SH-SY5Y (cell line): ENCODE measurements around the gene RAB35.

Experiments used
- GATA2 ChIP-seq: IDR thresholded peaks from 2 replicates; pipeline ENCODE4 v1.6.1; 2011; ENCODE audit warnings: mild to moderate bottlenecking, low read depth, low read length
- GATA3 ChIP-seq: IDR thresholded peaks from 2 replicates; pipeline ENCODE4 v1.6.1; 2011; ENCODE audit warnings: low read depth, mild to moderate bottlenecking, low read length, moderate library complexity

DNA sequence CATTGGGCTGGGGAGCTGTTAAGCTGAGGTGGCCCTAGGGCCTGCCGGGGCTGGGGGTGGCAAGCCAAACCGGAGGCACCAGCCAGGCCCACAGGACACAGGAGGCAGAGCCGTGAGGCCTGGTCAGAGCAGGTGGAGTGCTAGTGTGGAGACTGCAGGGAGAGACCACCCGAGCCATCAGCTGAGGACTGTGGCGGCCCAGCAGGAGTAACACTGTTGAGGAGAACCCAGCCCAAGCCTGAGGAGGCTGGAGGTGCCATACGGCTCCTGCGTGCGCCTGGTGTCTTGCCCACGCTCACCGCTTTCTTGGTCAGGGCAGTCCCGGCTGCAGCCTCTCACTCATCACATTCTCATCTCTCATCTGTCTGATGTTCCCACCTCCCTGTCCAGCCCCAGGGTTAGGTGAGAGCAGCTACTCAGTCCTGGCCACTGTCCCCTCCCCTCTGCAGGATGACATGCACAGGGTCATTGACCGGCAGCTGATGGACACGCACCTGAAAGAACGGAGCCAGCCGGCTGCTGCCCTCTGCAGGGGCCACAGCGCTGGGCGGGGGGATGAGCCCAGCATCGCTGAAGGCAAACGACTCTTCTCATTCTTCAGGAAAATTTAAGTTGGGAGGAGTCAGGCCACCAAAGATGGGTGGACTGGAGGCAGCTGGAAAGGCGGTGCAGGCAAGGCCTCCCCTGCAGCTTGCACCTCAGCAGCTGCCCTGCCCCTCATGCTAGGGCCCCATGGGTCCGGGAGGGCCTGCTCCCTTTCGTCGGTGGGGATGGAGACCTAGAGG lies 23.8 kb downstream of the RAB35 start:
- TF ChIP-seq GATA2: no peak
- no peak for TF ChIP-seq GATA3
